H1 (cell line): ENCODE measurements around the gene DUSP2. TPM values are rescaled to one million over a fixed set of nuclear protein-coding genes. Genes with fewer than 3 reads are reported as not detected.

Source experiments
- CTCF ChIA-PET: fragments of 300-600 bp; sonication (Branson Sonifier 250); formaldehyde crosslinking; loops from one replicate; lab custom pipeline; 2021; ENCODE audit not compliant: partially characterized antibody; lab: Charles Lee
- POLR2A ChIA-PET: fragments of 300-600 bp; sonication (Branson Sonifier 250); formaldehyde crosslinking; loops from one replicate; lab custom pipeline; 2021; ENCODE audit warnings: inconsistent platforms; ENCODE audit not compliant: partially characterized antibody; lab: Charles Lee
- DNase-seq, 2 experiments: peaks; one replicate each; pipeline versions ENCODE4 v3.0.0 to v3.0.0-alpha.2; 2010 to 2022; ENCODE audit warnings: low spot score in 2 of 2, low read depth in 1 of 2, mixed read lengths in 1 of 2
- FAIRE-seq: peaks from 2 replicates; lab custom pipeline; 2011; peaks lifted over from hg19 to GRCh38; lab: Jason Lieb, UNC
- H2AFZ ChIP-seq: 2 replicates; pipeline ENCODE4 v1.8.1; 2012; ENCODE audit warnings: low read length, inconsistent platforms
- H2AK5ac ChIP-seq: 2 replicates; pipeline ENCODE4 v1.6.1; 2013; ENCODE audit warnings: low read depth, low read length
- H2BK120ac ChIP-seq: replicated peaks from 2 replicates; pipeline ENCODE3; 2013; ENCODE audit warnings: low read depth, low read length, inconsistent platforms
- H2BK12ac ChIP-seq: 2 replicates; pipeline ENCODE4 v1.6.1; 2013; ENCODE audit warnings: low read depth, low read length
- H2BK15ac ChIP-seq: 2 replicates; pipeline ENCODE4 v1.6.1; 2013; ENCODE audit warnings: low read length
- H2BK20ac ChIP-seq: 2 replicates; pipeline ENCODE4 v1.6.1; 2013; ENCODE audit warnings: low read length
- H2BK5ac ChIP-seq: 2 replicates; pipeline ENCODE4 v1.6.1; 2013; ENCODE audit warnings: low read depth, low read length
- H3K14ac ChIP-seq: 2 replicates; pipeline ENCODE4 v1.6.1; 2013; ENCODE audit warnings: inconsistent platforms; ENCODE audit not compliant: insufficient read length
- H3K18ac ChIP-seq: 2 replicates; pipeline ENCODE4 v1.6.1; 2013; ENCODE audit warnings: low read length; ENCODE audit errors: extremely low read depth
- H3K23ac ChIP-seq: 2 replicates; pipeline ENCODE4 v1.6.1; 2013; ENCODE audit warnings: inconsistent platforms; ENCODE audit not compliant: insufficient read length
- H3K23me2 ChIP-seq: 2 replicates; pipeline ENCODE4 v1.6.1; 2013; ENCODE audit warnings: low read depth, low read length
- H3K27ac ChIP-seq: 2 replicates; pipeline ENCODE4 v1.6.1; 2011; ENCODE audit warnings: low read depth, low read length, inconsistent platforms
- H3K27me3 ChIP-seq, 4 experiments: replicated peaks in 1 of 4; 1 replicate in 1 of 4; 2 replicates in 3 of 4; pipeline versions ENCODE4 v1.6.1 to v1.8.1; 2011 to 2013; ENCODE audit warnings: low read length in 3 of 4, mild to moderate bottlenecking in 3 of 4, inconsistent platforms in 2 of 4, mixed read lengths in 2 of 4, moderate library complexity in 1 of 4; ENCODE audit not compliant: control insufficient read depth in 3 of 4, insufficient read depth in 3 of 4; ENCODE audit errors: extremely low read depth in 1 of 4
- H3K36me3 ChIP-seq, 4 experiments: 2 replicates each; pipeline versions ENCODE4 v1.6.1 to v1.8.1; 2011 to 2013; ENCODE audit warnings: mild to moderate bottlenecking in 4 of 4, low read length in 3 of 4, moderate library complexity in 2 of 4, control low read depth in 1 of 4, inconsistent platforms in 1 of 4; ENCODE audit not compliant: insufficient read depth in 4 of 4, control insufficient read depth in 2 of 4
- H3K4ac ChIP-seq: replicated peaks from 2 replicates; pipeline ENCODE3; 2013; ENCODE audit warnings: low read length, low read depth, mixed read lengths, inconsistent platforms; ENCODE audit not compliant: insufficient read length
- H3K4me1 ChIP-seq, 4 experiments: replicated peaks in 1 of 4; 1 replicate in 1 of 4; 2 replicates in 3 of 4; pipeline versions ENCODE4 v1.6.1 to v1.8.1; 2011 to 2013; ENCODE audit warnings: low read length in 3 of 4, inconsistent platforms in 2 of 4, mixed read lengths in 1 of 4; ENCODE audit not compliant: insufficient read depth in 4 of 4, control insufficient read depth in 3 of 4
- H3K4me2 ChIP-seq, 2 experiments: 2 replicates each; pipeline versions ENCODE4 v1.6.1 to v1.8.1; 2011 to 2013; ENCODE audit warnings: low read depth in 2 of 2, low read length in 2 of 2, control low read depth in 1 of 2, inconsistent platforms in 1 of 2, mild to moderate bottlenecking in 1 of 2; ENCODE audit not compliant: insufficient read depth in 1 of 2
- H3K4me3 ChIP-seq, 4 experiments: fragments of 200-600, 300-600 bp in 1 of 4; sonication (generic), shearing (Covaris generic), sonication (Bioruptor Twin) in 1 of 4; 2 replicates each; pipeline versions ENCODE4 v1.5.1 to v1.8.1; 2011 to 2016; ENCODE audit warnings: low read length in 4 of 4, low read depth in 3 of 4, control low read depth in 2 of 4, inconsistent platforms in 2 of 4, mild to moderate bottlenecking in 2 of 4, mixed read lengths in 1 of 4, moderate library complexity in 1 of 4; ENCODE audit not compliant: insufficient read depth in 2 of 4; ENCODE audit errors: extremely low read depth in 1 of 4
- H3K56ac ChIP-seq: replicated peaks from 2 replicates; pipeline ENCODE3; 2013; ENCODE audit warnings: low read depth, mild to moderate bottlenecking, mixed read lengths, low read length, inconsistent platforms; ENCODE audit not compliant: insufficient read length
- H3K79me1 ChIP-seq: 2 replicates; pipeline ENCODE4 v1.6.1; 2013; ENCODE audit warnings: low read depth, low read length, control low read depth
- H3K79me2 ChIP-seq, 2 experiments: 2 replicates each; pipeline versions ENCODE4 v1.6.1 to v1.8.1; 2012 to 2013; ENCODE audit warnings: low read length in 2 of 2, mild to moderate bottlenecking in 2 of 2, inconsistent platforms in 1 of 2; ENCODE audit not compliant: insufficient read depth in 2 of 2, control insufficient read depth in 1 of 2
- H3K9ac ChIP-seq, 4 experiments: replicated peaks in 1 of 4; 1 replicate in 1 of 4; 2 replicates in 3 of 4; pipeline versions ENCODE4 v1.6.1 to v1.8.1; 2011 to 2013; ENCODE audit warnings: low read depth in 3 of 4, low read length in 3 of 4, control low read depth in 2 of 4, mild to moderate bottlenecking in 2 of 4, moderate library complexity in 2 of 4, inconsistent platforms in 1 of 4; ENCODE audit errors: extremely low read depth in 1 of 4
- H3K9me3 ChIP-seq, 2 experiments: 2 replicates each; pipeline versions ENCODE4 v1.6.1 to v1.8.1; 2012 to 2013; ENCODE audit warnings: mild to moderate bottlenecking in 2 of 2, moderate library complexity in 2 of 2, control low read depth in 1 of 2, inconsistent platforms in 1 of 2, low read depth in 1 of 2, low read length in 1 of 2, mixed read lengths in 1 of 2; ENCODE audit not compliant: insufficient read depth in 2 of 2
- H4K20me1 ChIP-seq, 2 experiments: replicated peaks in 1 of 2; 2 replicates each; pipeline versions ENCODE3 to v1.8.1; 2011 to 2013; ENCODE audit warnings: inconsistent platforms in 2 of 2, low read length in 2 of 2, mild to moderate bottlenecking in 1 of 2; ENCODE audit not compliant: insufficient read depth in 2 of 2, control insufficient read depth in 1 of 2
- H4K5ac ChIP-seq: 2 replicates; pipeline ENCODE4 v1.6.1; 2013; ENCODE audit warnings: low read length, low read depth, mixed read lengths, inconsistent platforms; ENCODE audit not compliant: insufficient read length
- H4K8ac ChIP-seq: 2 replicates; pipeline ENCODE4 v1.8.0; 2013; ENCODE audit warnings: mild to moderate bottlenecking, moderate library complexity, low read length, inconsistent platforms; ENCODE audit not compliant: insufficient read depth; ENCODE audit errors: extremely low read depth
- H4K91ac ChIP-seq: replicated peaks from 2 replicates; pipeline ENCODE3; 2013; ENCODE audit warnings: low read length, mixed read lengths, inconsistent platforms; ENCODE audit not compliant: insufficient read length
- CBX8 ChIP-seq: fragments of 300-800, 300-1000 bp; sonication (generic); IDR thresholded peaks from 2 replicates; pipeline ENCODE4 v1.7.1; 2016; ENCODE audit warnings: low read depth, low read length, borderline replicate concordance
- EP300 ChIP-seq, 2 experiments: IDR thresholded peaks; 1 replicate in 1 of 2; 2 replicates in 1 of 2; pipeline ENCODE4 v1.6.1; 2011 to 2012; ENCODE audit warnings: low read depth in 2 of 2, low read length in 2 of 2, mild to moderate bottlenecking in 2 of 2, borderline replicate concordance in 1 of 2, inconsistent platforms in 1 of 2, moderate library complexity in 1 of 2
- FOSL1 ChIP-seq: IDR thresholded peaks from 2 replicates; pipeline ENCODE4 v1.6.1; 2011; ENCODE audit warnings: mild to moderate bottlenecking, low read depth, low read length, moderate library complexity; ENCODE audit not compliant: insufficient read depth
- GTF2F1 ChIP-seq: IDR thresholded peaks from 2 replicates; pipeline ENCODE4 v1.6.1; 2012; ENCODE audit warnings: low read depth, low read length, improper control_type of control experiment, borderline replicate concordance
- KDM4A ChIP-seq: IDR thresholded peaks from one replicate; pipeline ENCODE4 v1.7.1; 2012; ENCODE audit warnings: low read depth, mild to moderate bottlenecking, moderate library complexity, low read length, inconsistent platforms; ENCODE audit not compliant: severe bottlenecking
- NRF1 ChIP-seq: IDR thresholded peaks from 2 replicates; pipeline ENCODE4 v1.6.1; 2011; ENCODE audit warnings: mild to moderate bottlenecking, low read depth, low read length, improper control_type of control experiment
- TCF12 ChIP-seq: IDR thresholded peaks from 2 replicates; pipeline ENCODE4 v1.6.1; 2011; ENCODE audit warnings: low read depth, mild to moderate bottlenecking, low read length
- WGBS, 2 experiments: shearing (Covaris generic) in 1 of 2; methylation state at CpG; one replicate each; pipeline versions ENCODE4 v1.1.6 to v1.1.7; 2013 to 2015; ENCODE audit warnings: low lambda C conversion rate in 2 of 2, mixed read lengths in 2 of 2, inconsistent platforms in 1 of 2, low coverage in 1 of 2, missing lambda C conversion rate in 1 of 2; ENCODE audit not compliant: insufficient replicate concordance in 2 of 2, insufficient coverage in 1 of 2, insufficient read length in 1 of 2; ENCODE audit errors: extremely low coverage in 1 of 2, missing lambda C conversion rate in 1 of 2; 5-methylcytosine and 5-hydroxymethylcytosine counted together
- polyA plus RNA-seq, 7 experiments: library from polyadenylated mRNA; depleted of rRNA in 3 of 7; stranded (reverse) in 5 of 7; unstranded in 2 of 7; fragments of >200 nt in 5 of 7; fragments of 200-250 nt in 2 of 7; gene quantifications; 1 replicate in 5 of 7; 2 replicates in 1 of 7; 4 replicates in 1 of 7; pipeline versions ENCODE4 v1.2.1 to v1.2.3, GENCODE V29; 2011 to 2013; ENCODE audit warnings: missing spikeins in 2 of 7, mixed read lengths in 2 of 7
- total RNA-seq: library from RNA; stranded (reverse); fragmentation: NEBNext Ultra II Directional; extraction: Animal tissue kit (Norgen Biotek cat#: 25700); gene quantifications from 2 replicates; pipeline ENCODE4 v1.2.1, GENCODE V29; 2021
- TF ChIP-seq, protein P1 (sequence below): IDR thresholded peaks from 2 replicates; pipeline ENCODE4 v1.6.1; 2012; ENCODE audit warnings: low read length, inconsistent platforms

Gene DUSP2
- total and polyA plus RNA-seq, 2 of the 8 experiments (the other 6 are each of a cell fraction or from before 2014, with no cell fraction given) = 10.1 to 10.4 TPM

- Histone ChIP-seq H3K23ac (no peak overlapping the region), H3K56ac (no peak overlapping the region), H3K4me2 (peak overlapping the region; percentile 38 to 40), H2BK15ac (no peak overlapping the region; the same call in 1 of the 2 replicates), H3K9me3 (peaks cover 4 to 11% of the 10 kb centered on the region in 2 experiments), H3K27ac (peak overlapping the region; percentile 15; the same call in 1 of the 2 replicates), H4K20me1 (no peaks in the 10 kb centered on the region), H3K14ac (no peak overlapping the region), H3K79me1 (no peaks in the 10 kb centered on the region), H4K5ac (no peak overlapping the region), H2BK12ac (peak overlapping the region; percentile 60; the same call in 1 of the 2 replicates), H2BK5ac (peak overlapping the region; percentile 67; the same call in 1 of the 2 replicates), H2AFZ (peak overlapping the region; percentile 64), H3K4ac (no peak overlapping the region), H3K9ac (no peak overlapping the region), H2AK5ac (0 out of 2 replicates have a peak overlapping the region, but pooled peaks have one; percentile 77), H3K4me1 (peaks cover 0 to 25% (median 17%) of the 10 kb centered on the region in 4 experiments; a peak in 6 of 7 replicates), H3K79me2 (no peaks in the 10 kb centered on the region), H3K4me3 (peak overlapping the region in 1 of 4 experiments; percentile 35; a peak in 1 of 8 replicates), H2BK20ac (peak overlapping the region; percentile 38; the same call in 1 of the 2 replicates), H4K8ac (peak overlapping the region; percentile 62), H3K27me3 (no peaks in the 10 kb centered on the region), H3K18ac (peak overlapping the region; percentile 66), H3K23me2 (peaks cover 2% of the 10 kb centered on the region; the same call in 1 of the 2 replicates), H4K91ac (peak overlapping the region; percentile 38), H2BK120ac (no peak overlapping the region), H3K36me3 (no peaks in the 10 kb centered on the region)
- DNase-seq = no peak
- WGBS, 2 experiments = 60% methylated on average over 17 of the region's 17 CpGs; no CpG with 5 or more reads in 1 of the 2 experiments
- CTCF ChIA-PET = interaction anchor here (0.5 to 2.5 kb wide), 10 partner anchors 9 to 125 kb away, joined by 3 to 25 read pairs (median 4); partner anchors contain the start of genes ADRA2B, ASTL and DUSP2
- peak; percentile 39 for FAIRE-seq
- POLR2A ChIA-PET = interaction anchor here (0.8 to 1.5 kb wide), 3 partner anchors 10 to 30 kb away, joined by 3 to 9 read pairs (median 5); partner anchors contain the start of gene ASTL
- TF ChIP-seq GTF2F1 = no peak
- TF ChIP-seq, protein P1, sequence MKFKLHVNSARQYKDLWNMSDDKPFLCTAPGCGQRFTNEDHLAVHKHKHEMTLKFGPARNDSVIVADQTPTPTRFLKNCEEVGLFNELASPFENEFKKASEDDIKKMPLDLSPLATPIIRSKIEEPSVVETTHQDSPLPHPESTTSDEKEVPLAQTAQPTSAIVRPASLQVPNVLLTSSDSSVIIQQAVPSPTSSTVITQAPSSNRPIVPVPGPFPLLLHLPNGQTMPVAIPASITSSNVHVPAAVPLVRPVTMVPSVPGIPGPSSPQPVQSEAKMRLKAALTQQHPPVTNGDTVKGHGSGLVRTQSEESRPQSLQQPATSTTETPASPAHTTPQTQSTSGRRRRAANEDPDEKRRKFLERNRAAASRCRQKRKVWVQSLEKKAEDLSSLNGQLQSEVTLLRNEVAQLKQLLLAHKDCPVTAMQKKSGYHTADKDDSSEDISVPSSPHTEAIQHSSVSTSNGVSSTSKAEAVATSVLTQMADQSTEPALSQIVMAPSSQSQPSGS = no peak
- TF ChIP-seq EP300 (IDR thresholded peaks at IDR 0.05; ENCODE audit: borderline replicate concordance in 1 of 2, low read depth in 2 of 2, low read length in 2 of 2) = peak in 1 of 2 experiments; percentile 26; a peak in 1 of 3 replicates
- TF ChIP-seq NRF1 = no peak
- TF ChIP-seq TCF12 = no peak
- TF ChIP-seq CBX8 = no peak
- no peak for TF ChIP-seq KDM4A
- no peak for TF ChIP-seq FOSL1
These were observed 36.5 kb downstream of the DUSP2 start for GRCh38 chr2:96108541-96109360.
